HPDE6-E6E7 (cell line): ENCODE results near the gene DDX39A.
"Not testable (repeated sequence)": the region's sequence is repeated elsewhere in the genome, so short reads cannot be mapped to it uniquely, and the experiment has no call there.

ENCODE experiments used
- DNase-seq: peaks from one replicate; pipeline ENCODE4 v3.0.0; 2011; ENCODE audit warnings: missing footprints; ENCODE audit errors: extremely low spot score

DDX39A gene

DNA sequence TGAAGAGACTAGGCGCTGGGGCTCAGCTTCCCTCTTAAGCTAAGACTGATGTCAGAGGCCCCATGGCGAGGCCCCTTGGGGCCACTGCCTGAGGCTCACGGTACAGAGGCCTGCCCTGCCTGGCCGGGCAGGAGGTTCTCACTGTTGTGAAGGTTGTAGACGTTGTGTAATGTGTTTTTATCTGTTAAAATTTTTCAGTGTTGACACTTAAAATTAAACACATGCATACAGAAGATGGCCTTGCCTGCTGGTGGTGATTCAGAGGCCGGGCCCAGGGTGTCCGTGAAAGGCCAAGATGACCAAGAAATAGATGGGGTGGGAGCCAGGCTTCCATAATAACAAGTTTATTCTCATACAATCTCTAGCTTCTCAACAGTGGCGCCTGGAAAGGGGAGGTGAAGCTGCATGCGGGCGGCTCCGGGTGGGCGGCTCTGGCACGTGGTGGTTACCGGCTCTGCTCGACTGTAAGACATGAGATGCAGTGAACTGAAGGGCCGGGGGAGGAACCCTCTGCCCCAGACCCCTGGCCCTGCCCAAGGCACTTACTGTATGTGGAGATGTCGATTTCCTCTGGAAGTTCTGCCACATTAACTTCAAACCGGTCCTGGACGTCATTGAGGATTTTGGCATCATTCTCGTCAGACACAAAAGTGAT lies 10.5 kb downstream of the DDX39A start:
- DNase-seq, result no peak

DNA sequence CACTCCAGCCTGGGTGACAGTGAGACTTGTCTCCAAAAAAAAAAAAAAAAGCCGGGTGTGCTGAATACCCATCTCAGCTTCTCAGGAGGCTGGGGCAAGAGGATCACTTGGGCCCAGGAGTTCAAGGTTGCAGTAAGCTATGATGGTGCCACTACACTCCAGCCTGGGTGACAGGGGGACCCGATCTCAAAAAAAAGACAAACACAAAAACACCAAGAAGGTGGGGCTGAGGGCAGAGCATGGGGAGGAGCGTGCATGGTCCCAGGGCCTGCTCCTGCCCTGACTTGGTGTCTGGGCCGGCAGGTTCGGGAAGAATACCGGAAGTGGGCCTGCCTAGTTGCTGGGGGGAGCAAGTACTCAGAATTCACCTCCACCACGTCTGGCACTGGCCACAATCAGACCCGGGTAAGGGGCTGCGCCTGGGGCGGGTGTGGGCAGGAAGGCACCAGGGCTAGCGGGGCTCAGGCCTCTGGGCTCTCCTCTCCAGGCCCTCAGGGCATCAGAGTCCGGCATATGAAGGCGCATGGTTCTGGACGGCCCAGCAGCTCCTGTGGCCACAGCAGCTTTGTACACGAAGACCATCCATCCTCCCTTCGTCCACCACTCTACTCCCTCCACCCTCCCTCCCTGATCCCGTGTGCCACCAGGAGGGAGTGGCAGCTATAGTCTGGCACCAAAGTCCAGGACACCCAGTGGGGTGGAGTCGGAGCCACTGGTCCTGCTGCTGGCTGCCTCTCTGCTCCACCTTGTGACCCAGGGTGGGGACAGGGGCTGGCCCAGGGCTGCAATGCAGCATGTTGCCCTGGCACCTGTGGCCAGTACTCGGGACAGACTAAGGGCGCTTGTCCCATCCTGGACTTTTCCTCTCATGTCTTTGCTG lies 11.3 kb downstream of the DDX39A start:
- DNase-seq, result no peak

DNA sequence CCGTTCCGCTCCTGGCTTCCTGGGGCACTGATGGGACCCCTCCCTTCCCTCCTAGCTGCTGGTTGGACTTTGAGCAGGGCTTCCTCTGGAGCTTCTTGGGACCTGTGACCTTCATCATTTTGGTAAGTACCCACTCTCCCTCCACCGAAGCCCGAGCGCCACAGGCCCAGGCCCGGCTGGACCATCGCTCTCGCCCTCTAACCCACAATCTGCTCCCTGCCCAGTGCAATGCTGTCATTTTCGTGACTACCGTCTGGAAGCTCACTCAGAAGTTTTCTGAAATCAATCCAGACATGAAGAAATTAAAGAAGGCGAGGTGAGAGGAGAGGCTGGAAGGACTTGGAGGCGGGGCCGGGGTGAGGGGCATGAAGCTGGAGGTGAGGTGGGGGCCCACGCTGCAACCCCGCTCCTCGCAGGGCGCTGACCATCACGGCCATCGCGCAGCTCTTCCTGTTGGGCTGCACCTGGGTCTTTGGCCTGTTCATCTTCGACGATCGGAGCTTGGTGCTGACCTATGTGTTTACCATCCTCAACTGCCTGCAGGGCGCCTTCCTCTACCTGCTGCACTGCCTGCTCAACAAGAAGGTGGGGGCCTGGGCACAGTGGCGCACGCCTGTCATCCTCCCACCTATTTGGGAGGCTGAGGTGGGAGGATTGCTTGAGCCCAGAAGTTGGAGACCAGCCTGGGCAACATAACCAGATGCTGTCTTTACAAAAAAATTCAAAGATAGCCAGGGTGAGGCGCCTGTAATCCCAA lies 12.3 kb downstream of the DDX39A start:
- no peak for DNase-seq

DNA sequence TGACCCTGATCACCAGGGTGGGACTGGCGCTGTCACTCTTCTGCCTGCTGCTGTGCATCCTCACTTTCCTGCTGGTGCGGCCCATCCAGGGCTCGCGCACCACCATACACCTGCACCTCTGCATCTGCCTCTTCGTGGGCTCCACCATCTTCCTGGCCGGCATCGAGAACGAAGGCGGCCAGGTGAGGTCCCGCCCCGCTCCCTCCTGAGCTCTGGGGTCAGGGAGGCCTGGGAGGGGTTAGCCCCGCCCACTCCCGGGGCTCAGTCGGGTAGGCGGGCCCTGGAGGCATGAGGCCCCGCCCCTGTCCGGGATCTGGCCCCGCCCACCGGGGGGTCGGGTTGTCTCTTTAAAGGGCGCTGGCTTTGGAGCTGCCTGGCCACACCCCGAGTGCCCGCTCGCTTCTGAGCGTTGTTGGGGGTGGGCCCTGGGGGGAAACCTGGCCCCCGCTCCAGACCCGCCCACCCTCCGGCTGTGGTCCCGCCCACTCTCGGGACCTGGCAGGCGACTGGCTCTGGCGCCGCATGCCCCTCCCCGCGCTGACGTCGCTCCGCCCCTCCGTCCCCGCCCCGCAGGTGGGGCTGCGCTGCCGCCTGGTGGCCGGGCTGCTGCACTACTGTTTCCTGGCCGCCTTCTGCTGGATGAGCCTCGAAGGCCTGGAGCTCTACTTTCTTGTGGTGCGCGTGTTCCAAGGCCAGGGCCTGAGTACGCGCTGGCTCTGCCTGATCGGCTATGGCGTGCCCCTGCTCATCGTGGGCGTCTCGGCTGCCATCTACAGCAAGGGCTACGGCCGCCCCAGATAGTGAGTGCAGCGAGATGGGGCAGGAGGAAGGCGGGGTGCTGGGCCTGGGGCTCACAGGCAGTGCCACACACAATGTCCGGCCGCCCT lies 13.1 kb downstream of the DDX39A start:
- DNase-seq, result peak; percentile 48

DNA sequence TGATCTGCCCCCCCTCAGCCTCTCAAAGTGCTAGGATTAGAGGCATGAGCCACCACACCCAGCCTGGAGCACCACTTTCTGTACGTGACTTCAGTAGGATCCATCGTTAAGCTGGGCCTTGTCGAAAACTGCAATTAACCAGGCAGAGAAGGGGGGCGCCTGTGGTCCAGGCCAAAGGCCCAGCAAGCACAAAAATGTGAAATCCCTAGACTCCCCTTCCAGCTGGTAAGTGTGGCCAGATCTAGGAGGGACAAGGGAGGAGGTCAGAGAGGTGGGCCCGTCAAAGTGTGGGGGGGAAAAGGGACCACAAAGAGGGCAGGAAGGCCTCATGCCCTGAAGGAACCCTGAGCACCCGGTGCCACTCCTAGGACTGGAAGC lies 13.8 kb downstream of the DDX39A start:
- DNase-seq, result no peak

DNA sequence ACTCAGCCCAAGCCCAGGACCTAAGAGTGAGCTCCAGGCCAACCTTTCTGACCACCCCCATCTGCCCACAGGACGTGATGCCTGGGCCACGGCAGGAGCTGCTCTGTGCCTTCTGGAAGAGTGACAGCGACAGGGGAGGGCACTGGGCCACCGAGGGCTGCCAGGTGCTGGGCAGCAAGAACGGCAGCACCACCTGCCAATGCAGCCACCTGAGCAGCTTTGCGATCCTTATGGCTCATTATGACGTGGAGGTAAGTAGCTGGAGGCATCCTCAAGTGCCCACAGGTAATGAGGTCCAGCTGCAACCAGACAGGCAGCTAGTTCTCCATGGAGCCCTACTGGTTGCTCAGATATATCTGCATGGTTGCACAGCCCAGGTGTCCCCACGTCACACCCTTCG lies 14.8 kb downstream of the DDX39A start:
- DNase-seq, result no peak

DNA sequence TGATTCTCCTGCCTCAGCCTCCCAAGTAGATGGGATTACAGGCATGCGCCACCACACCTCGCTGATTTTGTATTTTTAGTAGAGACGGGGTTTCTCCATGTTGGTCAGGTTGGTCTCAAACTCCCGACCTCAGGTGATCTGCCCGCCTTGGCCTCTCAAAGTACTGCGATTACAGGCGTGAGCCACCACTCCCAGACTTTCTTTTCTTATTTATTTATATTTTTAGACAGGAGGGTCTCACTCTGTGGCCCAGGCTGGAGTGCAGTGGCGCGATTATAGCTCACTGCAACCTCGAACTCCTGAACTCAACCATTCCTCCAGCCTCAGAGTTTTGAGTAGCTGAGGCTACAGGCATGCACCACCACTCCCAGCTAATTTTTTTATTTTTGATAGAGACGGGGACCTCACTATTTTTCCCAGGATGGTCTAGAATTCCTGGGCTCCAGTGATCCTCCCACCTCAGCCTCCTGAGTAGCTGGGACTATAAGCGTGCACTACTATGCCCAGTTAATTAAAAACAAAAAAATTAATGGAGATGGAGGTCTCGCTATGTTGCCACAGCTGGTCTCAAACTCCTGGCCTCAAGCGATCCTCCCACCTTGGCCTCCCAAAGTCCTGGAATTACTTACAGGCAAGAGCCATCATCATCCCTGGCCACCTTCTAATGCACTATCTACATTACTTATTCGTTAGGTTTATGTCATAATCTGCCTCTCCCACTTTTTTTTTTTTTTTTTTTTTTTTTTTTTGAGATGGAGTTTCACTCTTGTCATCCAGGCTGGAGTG lies 15.8 kb downstream of the DDX39A start:
- DNase-seq, result not testable (repeated sequence)

DNA sequence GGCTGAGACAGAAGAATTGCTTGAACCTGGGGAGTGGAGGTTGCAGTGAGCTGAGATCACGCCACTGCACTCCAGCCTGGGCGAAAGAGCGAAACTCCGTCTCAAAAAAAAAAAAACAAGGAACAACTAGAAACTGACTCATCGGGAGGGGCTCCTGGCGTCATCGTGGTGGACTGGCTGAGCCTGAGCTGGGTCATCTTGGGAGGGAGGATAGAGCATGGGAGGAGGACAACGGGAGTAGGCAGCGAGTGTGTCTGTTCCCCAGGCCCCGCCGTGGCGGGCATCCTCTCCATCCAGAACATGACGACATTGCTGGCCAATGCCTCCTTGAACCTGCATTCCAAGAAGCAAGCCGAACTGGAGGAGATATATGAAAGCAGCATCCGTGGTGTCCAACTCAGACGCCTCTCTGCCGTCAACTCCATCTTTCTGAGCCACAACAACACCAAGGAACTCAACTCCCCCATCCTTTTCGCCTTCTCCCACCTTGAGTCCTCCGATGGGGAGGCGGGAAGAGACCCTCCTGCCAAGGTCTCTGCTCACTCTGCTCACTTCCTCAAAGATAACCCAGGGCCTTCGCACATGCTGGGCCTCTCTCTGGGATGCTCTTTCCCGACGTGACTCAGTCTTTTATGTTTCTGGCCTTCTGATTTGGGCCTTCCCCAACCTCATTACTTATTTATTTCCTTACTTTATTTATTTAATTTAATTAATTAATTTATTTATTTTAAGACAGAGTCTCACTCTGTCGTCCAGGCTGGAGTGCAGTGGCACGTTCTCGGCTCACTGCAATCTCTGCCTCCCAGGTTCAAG lies 16.6 kb downstream of the DDX39A start:
- peak; percentile 83 for DNase-seq

DNA sequence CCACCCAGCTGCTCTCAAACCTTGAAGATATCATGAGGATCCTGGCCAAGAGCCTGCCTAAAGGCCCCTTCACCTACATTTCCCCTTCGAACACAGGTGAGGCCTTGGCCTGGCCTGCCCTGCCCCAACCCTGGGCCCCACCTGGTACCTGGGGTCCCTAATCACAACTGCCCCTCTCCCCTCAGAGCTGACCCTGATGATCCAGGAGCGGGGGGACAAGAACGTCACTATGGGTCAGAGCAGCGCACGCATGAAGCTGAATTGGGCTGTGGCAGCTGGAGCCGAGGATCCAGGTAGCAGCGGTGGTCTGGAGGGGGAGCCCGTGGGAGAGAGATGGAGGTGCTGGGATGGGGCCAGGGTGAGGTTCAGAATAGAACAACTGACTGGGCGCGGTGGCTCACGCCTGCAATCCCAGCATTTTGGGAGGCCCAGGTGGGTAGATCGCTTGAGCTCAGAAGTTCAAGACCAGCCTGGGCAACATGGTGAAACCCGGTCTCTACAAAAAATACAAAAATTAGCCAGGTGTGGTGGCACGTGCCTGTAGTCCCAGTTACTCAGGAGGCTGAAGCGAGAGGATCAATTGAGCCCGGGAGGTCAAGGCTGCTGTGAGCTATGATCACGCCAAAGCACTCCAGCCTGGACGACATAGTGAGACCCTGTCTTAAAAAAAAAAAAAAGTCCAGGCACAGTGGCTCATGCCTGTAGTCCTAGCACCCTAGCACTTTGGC lies 17.5 kb downstream of the DDX39A start:
- DNase-seq, result no peak

DNA sequence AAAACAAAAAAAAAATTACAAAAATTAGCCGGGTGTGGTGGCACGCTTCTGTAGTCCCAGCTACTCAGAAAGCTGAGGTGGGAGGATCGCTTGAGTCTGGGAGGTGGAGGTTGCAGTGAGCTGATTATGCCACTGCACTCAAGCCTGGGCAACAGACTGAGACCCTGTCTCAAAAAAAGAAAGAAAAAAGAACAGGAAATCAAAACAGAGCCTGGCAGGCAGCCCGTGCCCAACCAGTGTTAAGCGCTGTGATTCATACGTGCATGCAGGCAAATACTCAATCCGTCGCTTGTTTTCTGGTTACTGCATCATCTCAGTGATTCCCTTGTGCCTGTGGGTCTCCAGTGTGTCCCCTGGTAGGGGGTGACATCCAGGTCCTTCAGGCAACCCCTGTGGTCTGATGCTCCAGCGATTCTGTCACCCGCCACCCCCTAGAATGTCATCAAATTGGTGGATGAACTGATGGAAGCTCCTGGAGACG lies 18.1 kb downstream of the DDX39A start:
- DNase-seq, result no peak

DNA sequence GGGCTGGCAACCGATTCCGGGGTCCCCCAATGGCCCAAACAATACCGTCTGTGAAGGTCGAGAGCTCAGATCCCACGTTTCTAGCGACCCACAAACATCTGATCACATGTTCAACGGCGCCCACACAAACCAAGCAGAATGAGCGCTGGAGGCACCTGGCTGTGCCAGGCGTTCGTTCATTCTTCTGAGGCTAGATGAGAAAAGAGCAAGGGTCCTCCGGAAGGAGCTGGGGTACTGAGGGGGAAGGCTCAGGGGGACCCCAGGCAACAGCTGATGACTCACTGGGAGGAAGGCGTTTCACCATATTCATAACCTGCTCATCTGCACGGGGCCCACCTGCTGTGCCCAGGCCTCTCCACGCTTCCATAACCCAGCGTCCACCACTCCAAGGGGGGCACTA lies 22.0 kb downstream of the DDX39A start:
- DNase-seq, result not testable (repeated sequence)

DNA sequence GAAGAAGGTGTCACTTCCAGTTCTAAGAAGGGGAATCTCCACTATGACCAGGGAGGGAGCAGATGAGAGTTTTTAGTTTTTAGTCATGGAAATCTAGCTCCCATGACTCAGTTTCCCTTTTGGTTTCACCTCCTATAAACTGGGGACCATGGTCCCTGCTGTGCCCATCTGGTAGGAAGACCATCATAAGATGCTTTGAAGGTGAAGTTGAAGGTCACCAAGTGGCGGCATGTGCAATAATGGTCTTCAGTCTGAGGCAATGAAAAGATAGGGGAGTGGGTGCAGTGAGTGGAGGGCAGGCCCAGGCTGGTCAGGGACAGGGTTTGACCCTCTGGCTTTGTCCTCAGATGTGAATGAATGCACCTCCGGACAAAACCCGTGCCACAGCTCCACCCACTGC lies 22.4 kb downstream of the DDX39A start:
- DNase-seq, result not testable (repeated sequence)

DNA sequence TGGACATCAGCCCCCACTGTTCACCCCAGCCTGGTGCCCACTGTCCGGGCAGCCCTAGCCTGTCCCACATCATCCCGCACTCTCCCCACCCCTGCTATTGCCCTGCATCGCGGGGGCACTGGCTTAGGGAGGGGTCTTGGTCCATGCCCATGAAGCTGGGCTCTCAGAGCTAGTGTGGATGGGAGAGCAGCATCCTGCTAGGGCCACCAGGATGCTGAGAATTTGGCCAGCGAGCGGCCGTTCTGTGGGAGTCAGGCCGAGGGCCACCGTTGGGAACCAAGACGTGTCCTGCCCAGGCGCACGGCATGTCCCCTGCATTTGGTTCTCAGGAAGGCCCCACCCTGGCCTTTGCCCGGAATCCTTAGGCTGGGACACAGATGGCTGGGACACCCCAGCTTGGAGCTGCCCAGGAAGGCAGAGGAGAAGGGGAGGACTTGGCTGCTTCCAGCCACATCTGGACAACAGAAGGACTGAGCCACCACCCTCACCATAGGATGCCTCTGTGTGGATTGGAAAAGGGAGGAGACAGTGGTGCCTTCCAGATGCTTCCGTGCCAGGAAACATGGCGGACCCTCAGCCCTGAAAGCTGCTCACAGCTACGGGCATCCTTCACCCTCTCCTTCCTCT lies 23.3 kb downstream of the DDX39A start:
- no peak for DNase-seq

DNA sequence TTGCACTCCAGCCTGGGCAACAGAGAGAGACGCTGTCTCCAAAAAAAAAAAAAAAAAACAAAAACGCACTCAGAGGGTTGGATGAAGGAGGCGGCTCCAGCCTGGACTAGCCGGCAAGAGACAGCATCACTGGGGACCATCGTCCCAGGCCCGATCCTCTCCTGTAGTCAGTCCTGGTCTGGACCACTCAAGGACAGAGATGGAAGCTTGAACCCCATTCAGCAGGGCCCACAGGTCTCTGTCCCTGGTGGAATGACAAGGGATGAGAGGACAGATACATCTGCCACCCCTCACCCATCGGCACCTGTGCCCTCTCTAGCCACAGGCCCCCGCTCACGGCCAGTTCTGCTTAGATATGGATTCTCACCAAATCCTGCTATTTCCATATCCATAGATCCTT lies 23.9 kb downstream of the DDX39A start:
- DNase-seq, result no peak

DNA sequence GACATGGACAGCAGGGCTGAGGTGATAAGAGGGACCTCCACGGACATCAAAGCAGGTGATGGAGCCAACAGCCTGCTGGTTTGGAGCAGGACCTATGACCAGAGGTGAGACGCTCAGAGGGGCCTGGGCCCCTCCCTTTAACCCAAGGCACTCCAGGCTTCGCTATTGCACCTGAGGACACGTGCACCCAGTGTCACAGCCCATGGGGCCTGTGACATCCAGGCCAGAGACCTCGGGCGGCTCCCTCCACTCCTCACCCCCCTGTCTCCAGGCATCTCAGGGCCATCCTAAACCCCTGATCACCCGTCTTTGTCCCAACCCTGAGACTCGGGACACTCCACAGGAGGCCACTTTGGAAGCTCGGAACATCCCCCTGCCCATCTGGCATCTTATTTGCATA lies 25.0 kb downstream of the DDX39A start:
- DNase-seq, result no peak

DNA sequence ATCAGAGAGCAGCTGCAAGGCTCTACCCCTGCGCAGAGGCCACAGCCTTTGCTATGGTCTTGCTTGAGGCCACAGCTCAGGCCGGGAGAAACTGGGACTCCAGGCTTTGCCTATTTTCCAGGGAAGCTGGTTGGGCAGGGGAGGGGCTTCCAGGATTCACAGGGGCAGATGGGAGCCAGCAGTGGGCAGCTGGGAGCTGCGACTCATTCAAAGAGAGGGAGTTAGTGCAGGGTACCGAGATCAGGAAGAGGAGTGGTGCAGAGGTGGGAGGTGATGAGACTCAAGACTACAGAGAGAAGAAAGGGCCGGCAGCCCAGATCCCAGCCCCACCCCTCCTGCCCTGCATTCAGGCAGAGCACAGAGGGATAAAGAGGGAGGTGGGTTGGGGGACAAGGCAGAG lies 25.8 kb downstream of the DDX39A start:
- DNase-seq, result no peak

DNA sequence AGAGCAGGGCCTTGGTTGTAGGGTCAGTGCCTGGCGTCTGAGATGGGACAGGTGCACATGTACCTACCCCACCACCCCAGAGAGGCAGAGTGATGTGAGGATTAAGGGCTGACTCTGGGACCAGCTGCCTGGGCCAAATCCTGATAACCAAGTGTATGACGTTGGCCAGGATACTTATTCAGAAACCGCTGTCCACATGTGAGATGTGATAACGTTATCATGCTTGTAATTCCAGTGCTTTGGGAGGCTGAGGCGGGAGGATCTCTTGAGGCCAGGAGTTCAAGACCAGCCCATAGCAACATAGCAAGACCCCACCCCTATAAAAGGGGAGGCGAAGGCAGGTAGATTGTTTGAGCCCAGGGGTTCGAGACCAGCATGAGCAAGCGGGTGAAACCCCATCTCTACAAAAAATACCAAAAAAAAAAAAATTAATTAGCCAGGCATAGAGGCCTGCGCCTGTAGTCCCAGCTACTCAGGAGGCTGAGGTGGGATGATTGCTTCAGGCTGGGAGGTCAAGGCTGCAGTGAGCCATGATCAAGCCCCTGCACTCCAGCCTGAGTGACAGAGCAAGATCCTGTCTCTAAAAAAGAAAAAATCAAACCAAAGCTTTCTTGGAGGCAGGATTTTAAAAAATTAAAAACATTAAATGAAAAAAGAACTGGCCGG lies 27.9 kb downstream of the DDX39A start:
- DNase-seq, result no peak

DNA sequence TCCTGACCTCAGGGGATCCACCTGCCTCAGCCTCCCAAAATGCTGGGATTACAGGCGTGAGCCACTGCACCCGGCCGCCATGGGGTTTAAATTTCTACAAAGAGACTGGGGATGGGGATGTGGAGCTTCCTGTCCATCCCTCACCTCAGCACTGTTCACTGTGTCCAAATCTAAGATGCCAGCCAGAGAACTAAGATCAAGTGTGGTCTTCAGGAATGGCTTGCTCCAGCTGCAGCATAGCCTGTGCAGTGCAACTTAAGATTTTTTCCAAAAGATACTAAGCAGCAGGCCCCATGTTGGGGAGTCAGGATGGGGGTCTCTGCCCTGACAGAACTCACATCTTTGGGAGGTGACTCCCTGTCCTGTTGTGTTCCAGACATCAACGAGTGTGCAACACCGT lies 28.6 kb downstream of the DDX39A start:
- no peak for DNase-seq
